ENCODE data around the gene ZNF654.
A peak's percentile ranks its signal among the peaks of the same experiment; 100 is the strongest.
"Not testable (repeated sequence)": the region's sequence is repeated elsewhere in the genome, so short reads cannot be mapped to it uniquely, and the experiment has no call there.

Gene ZNF654

GRCh38 chr3:88059380-88060170 is 520 bp downstream of the ZNF654 start:
- DNase-seq (ENCODE audit: low spot score), result peak; percentile 15

- DNase-seq (ENCODE audit: low spot score), result no peak
Observed at GRCh38 chr3:88061746-88062145, 2.7 kb downstream of the ZNF654 start.

GRCh38 chr3:88075072-88075471 is 16.0 kb downstream of the ZNF654 start:
- DNase-seq (ENCODE audit: low spot score), result no peak

GRCh38 chr3:88075497-88075896 is 16.4 kb downstream of the ZNF654 start:
- no peak for DNase-seq (ENCODE audit: low spot score)

- peak; percentile 40 for DNase-seq (ENCODE audit: low spot score)
Observed at GRCh38 chr3:88076712-88077111, 17.7 kb downstream of the ZNF654 start.

GRCh38 chr3:88078932-88079331 is 19.9 kb downstream of the ZNF654 start:
- DNase-seq (ENCODE audit: low spot score), result no peak

GRCh38 chr3:88082854-88083253 is 23.8 kb downstream of the ZNF654 start:
- no peak for DNase-seq (ENCODE audit: low spot score)

- no peak for DNase-seq (ENCODE audit: low spot score)
Observed at GRCh38 chr3:88084097-88084501, 25.0 kb downstream of the ZNF654 start.

GRCh38 chr3:88090681-88091080 is 31.6 kb downstream of the ZNF654 start:
- no peak for DNase-seq (ENCODE audit: low spot score)

GRCh38 chr3:88092270-88092669 is 33.2 kb downstream of the ZNF654 start:
- no peak for DNase-seq (ENCODE audit: low spot score)

- no peak for DNase-seq (ENCODE audit: low spot score)
Observed at GRCh38 chr3:88093266-88093665, 34.2 kb downstream of the ZNF654 start.

- DNase-seq (ENCODE audit: low spot score), result no peak
Observed at GRCh38 chr3:88101142-88101541, 42.1 kb downstream of the ZNF654 start.

GRCh38 chr3:88105325-88105724 is 46.3 kb downstream of the ZNF654 start:
- DNase-seq (ENCODE audit: low spot score), result no peak

GRCh38 chr3:88112289-88112688 is 53.2 kb downstream of the ZNF654 start:
- DNase-seq (ENCODE audit: low spot score), result no peak

GRCh38 chr3:88113311-88114162 is 54.5 kb downstream of the ZNF654 start:
- peak; percentile 83 for DNase-seq (ENCODE audit: low spot score)

- DNase-seq (ENCODE audit: low spot score), result no peak
Observed at GRCh38 chr3:88114878-88115549, 56.0 kb downstream of the ZNF654 start.

GRCh38 chr3:88117683-88118082 is 58.6 kb downstream of the ZNF654 start:
- no peak for DNase-seq (ENCODE audit: low spot score)

- not testable (repeated sequence) for DNase-seq (ENCODE audit: low spot score)
Observed at GRCh38 chr3:88118603-88119002, 59.5 kb downstream of the ZNF654 start.

- DNase-seq (ENCODE audit: low spot score), result no peak
Observed at GRCh38 chr3:88123526-88123925, 64.5 kb downstream of the ZNF654 start.

GRCh38 chr3:88131695-88132094 is 72.6 kb downstream of the ZNF654 start:
- no peak for DNase-seq (ENCODE audit: low spot score)

GRCh38 chr3:88132894-88133293 is 73.8 kb downstream of the ZNF654 start:
- no peak for DNase-seq (ENCODE audit: low spot score)

- DNase-seq (ENCODE audit: low spot score), result no peak
Observed at GRCh38 chr3:88133711-88134263, 74.7 kb downstream of the ZNF654 start.

Data from hematopoietic multipotent progenitor cell treated with erythropoietin and hydrocortisone succinate and interleukin-3 and kit ligand, for 15 days (in vitro differentiated cells).